ENCODE data around the gene LMCD1.
"Not testable (repeated sequence)": the region's sequence is repeated elsewhere in the genome, so short reads cannot be mapped to it uniquely, and the experiment has no call there.

LMCD1 gene

DNA sequence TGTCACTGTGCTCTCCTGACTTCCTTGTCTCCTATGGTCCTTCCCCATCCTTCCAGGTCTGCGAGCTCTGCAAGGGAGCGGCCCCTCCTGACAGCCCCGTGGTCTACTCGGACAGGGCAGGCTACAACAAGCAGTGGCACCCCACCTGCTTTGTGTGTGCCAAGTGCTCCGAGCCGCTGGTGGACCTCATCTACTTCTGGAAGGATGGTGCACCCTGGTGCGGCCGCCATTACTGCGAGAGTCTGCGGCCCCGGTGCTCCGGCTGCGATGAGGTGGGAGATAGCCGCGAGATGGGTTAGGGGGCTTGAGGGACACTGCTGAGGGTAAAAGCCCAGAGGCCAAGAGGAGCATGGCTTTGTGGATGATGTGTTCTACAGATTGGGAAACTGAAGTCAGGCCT is 63.8 kb downstream of the LMCD1 start:
- no peak for DNase-seq

GRCh38 chr3:8567784-8568575 is 66.4 kb downstream of the LMCD1 start:
- DNase-seq = no peak

- DNase-seq = no peak
Observed at GRCh38 chr3:8571256-8571655, 69.6 kb downstream of the LMCD1 start.

- DNase-seq = no peak
Observed at GRCh38 chr3:8573342-8573926, 71.8 kb downstream of the LMCD1 start.

DNA sequence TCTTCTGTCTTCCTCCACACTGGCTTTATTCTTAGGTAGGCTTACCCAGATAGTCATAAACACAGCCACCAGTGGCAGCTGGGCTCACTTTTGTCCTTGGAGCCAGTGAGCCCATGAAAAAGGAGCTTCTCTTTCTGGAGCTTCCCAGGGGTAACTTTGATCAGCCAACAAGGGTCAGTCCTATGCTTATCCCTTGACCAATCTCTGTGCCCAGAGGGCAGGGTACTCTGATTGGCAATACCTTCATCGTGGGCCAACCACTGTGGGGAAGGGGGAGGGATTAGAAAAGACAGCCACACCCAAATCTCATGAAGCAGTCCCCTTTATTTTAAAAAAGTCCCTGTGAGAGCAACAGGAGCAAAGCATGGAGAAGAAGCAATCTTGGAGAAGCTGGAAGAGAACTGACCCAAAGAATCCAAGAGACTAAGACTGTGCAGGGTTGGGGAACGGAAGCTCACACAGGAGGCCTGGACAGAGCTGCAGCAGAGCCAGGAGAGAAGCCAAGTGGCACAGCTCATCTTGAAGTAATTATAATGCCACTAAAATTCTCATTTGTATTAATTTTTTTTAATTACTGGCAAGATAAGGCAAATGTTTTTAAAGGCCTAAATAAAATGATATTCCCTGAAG is 72.5 kb downstream of the LMCD1 start:
- DNase-seq = no peak

GRCh38 chr3:8574670-8575322 is 73.2 kb downstream of the LMCD1 start:
- no peak for DNase-seq

GRCh38 chr3:8575364-8576104 is 73.9 kb downstream of the LMCD1 start:
- no peak for DNase-seq

DNA sequence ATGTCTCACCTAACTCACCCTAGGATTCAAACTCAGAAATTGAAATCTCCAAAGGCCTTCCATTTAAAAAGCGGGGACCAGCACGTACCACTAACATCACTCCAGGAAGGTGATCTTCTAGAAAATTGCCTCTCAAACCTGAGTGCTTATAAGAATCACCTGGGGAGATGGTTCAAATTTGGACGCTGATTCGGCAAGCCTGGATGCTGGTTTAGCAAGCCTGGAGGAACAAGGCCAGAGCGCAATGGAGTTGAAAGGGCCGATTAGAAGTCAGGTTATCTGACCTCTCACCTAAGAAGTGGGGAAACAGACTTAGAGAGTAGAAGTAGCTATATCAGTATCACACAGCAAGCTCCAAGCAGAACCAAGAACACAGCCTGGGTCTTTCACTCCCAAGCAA is 74.8 kb downstream of the LMCD1 start:
- DNase-seq = no peak

DNA sequence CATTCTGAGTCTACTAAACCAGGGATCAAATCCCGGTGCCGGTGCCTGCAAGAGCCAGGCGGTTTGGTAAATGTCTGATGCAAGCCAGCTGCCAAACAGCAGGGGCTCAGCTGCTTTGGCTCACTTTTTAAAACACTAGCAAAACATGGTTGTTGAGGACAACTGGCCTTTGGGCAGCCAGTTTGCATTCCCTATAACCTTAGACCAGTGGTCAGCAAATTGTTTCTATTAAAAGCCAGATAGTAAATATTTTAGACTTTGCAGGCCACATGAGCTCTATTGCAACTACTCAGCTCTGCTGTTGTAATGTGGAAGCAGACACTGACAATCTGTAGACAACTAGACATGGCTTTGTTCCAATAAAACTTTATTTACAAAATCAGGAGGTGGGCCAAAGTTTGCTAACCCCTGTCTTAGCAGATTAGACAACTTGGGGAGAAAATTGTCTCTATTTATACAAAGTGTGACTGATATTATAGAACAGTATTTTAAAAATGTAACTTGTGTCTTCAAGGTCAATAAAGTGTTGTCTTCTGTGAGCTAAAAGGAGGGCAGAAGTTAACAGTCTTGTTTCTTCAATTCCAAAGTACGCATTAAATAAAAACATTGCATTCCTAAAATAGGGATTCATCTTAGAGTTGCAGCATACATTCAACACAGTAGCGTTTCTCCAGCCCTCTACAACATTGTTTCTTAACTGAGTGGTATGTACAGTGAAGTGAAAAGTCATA is 75.4 kb downstream of the LMCD1 start:
- no peak for DNase-seq

GRCh38 chr3:8578282-8578681 is 76.7 kb downstream of the LMCD1 start:
- no peak for DNase-seq

DNA sequence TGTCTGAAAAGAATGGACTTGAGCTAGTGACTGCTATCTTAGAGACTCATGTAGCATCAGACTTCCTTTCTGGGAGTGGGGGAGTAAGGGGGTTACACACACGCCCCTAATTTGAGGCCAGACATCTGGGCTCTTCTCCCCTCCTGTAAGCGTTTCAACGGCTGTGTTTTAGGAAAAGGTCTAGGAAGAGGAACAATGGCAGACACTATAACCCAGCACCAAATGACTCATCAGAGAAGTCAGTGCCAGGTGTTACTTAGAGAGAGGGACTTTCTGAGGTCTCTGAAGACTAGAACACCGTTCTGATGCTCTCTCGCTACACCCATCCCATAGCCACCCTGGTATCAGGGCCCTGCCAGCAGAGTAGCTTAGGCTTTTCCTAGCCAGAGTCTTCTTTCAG is 77.5 kb downstream of the LMCD1 start:
- DNase-seq = no peak

DNA sequence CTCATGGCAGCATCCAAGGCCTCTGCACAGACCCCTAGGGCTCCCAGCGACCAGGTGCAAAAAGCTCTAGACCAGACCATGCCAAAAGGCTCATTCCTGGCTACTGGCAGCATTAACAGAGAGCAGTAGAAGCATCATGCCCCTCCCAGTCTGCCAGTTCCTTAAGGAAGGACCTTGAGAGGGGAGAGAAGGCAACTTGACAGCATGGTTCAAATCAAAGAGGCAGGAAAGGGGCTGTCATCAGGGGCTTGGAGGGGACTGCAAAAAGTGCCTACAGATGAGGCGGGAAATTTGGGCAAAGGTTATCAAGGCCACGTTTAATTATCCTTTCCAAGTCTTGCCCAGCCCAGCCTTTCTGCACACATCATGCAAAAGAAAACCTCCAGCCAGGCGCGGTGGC is 78.3 kb downstream of the LMCD1 start:
- no peak for DNase-seq

DNA sequence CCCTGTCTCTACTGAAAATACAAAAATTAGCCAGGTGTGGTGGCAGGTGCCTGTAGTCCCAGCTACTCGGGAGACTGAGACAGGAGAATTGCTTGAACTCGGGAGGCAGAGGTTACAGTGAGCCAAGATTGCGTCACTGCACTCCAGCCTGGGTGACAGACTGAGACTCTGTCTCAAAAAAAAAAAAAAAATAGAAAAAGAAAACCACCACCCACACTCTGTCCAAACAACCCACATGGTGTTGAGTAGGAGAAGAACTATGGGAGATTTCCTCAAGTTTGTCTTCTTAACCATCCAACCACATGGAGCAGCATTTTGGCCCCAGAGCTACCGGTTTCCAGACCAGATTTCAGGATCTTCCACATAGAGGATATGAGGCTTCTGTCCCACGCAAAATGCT is 78.8 kb downstream of the LMCD1 start:
- not testable (repeated sequence) for DNase-seq

GRCh38 chr3:8581373-8581772 is 79.8 kb downstream of the LMCD1 start:
- DNase-seq = no peak

DNA sequence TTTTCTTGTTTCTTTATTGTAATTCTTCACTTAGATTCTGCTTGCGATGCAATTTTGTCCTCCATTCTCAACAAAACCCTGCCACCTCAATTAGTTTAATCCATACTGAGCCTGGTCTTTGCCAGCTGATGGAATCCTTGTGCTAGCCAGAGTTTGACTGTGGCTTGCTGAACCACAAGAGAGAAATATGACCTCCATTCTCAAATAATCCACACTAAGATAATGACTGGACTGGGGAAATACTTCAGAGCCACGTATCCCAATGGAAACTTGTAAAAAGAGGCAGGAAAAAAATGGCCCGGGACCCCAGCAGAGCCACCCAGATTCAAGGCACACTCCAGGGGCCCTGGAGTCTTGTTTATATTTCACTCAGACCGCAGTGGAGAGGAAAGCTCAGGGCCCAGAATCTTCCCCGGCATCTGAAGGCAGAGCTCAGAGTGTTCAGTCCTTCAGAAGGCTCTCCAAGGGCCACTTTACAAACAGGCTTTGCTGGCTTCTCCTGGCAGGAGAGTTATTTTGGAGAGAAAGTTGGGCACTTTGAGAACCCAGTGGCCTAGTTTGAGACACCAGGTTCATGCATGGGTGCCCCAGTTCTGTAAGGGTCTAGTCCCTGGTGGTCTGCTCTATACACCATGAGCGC is 80.3 kb downstream of the LMCD1 start:
- no peak for DNase-seq

GRCh38 chr3:8584661-8585060 is 83.0 kb downstream of the LMCD1 start:
- no peak for DNase-seq

DNA sequence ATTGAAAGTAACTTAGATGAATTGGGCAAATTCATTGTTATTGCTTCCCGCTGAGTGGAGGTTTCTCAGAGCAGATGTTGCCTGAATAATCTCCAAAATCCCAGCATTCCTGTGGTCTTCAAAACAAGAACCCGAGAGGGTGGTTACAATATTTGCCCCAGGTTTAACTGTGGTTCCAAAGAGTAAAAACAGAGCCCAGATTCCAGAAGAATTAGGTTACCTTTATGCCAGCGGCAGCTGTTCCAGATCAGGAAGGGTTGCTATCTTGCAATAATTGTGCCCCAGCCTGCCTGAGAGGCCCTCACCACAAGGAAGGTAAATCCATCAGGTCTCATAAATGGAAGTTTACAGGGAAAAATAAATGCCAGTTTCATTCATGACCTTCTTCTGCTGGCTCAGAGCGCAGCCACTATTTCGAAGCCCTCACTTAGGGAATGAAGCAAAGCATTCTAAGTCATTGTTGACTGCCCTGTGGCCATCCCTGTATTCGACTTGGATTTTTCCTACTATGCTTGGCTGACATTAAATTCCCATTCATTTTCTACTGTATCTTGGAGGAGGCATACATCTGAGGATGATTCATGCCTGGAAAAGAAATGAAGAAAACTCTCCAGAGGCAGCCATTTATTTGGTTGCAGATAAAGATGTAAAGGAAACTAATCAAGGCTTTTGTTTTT is 88.4 kb downstream of the LMCD1 start:
- no peak for DNase-seq

DNA sequence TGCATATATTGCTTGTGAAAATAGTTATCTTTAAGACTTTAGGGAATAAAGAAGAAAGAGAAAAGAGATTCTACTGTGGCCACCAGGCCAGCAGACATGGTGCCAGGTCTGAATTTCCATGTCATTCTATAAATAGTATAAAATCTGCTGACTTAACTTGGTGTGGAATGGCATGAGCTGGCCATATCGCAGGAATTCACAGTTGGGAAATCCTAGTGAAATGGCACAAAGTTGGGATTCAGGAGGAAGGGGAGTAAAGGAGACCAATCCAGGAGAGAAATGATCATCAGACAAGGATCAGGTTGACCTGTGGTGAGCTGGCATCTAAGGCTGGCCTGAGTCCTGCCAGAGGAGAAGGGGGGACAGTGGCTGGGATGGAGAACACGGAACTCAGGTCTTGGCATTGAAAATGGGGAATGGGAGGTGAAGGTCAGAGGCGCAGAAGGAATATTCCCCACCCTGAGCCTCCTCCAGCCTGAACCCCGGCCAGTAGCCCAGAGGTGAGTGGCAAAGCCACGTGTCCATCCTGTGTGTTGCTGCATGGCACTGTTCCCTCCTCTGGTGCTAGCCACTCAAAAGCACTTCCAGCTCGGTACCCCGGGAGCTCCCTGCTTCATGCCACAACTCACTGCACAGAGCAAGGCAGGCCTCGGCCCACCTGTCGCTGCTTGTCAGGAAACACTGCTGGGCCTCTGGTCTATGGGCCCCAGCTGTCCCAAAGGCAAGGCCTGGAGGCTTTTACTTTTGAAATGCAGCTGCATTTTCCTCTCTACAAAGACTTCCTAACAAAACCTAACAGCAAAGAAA is 91.6 kb downstream of the LMCD1 start:
- DNase-seq = no peak

- DNase-seq = no peak
Observed at GRCh38 chr3:8595252-8595651, 93.6 kb downstream of the LMCD1 start.

GRCh38 chr3:8595695-8596115 is 94.1 kb downstream of the LMCD1 start:
- no peak for DNase-seq

Data from SHP77 (cell line).